ENCODE data around the gene MYPN.

Gene MYPN, protein sequence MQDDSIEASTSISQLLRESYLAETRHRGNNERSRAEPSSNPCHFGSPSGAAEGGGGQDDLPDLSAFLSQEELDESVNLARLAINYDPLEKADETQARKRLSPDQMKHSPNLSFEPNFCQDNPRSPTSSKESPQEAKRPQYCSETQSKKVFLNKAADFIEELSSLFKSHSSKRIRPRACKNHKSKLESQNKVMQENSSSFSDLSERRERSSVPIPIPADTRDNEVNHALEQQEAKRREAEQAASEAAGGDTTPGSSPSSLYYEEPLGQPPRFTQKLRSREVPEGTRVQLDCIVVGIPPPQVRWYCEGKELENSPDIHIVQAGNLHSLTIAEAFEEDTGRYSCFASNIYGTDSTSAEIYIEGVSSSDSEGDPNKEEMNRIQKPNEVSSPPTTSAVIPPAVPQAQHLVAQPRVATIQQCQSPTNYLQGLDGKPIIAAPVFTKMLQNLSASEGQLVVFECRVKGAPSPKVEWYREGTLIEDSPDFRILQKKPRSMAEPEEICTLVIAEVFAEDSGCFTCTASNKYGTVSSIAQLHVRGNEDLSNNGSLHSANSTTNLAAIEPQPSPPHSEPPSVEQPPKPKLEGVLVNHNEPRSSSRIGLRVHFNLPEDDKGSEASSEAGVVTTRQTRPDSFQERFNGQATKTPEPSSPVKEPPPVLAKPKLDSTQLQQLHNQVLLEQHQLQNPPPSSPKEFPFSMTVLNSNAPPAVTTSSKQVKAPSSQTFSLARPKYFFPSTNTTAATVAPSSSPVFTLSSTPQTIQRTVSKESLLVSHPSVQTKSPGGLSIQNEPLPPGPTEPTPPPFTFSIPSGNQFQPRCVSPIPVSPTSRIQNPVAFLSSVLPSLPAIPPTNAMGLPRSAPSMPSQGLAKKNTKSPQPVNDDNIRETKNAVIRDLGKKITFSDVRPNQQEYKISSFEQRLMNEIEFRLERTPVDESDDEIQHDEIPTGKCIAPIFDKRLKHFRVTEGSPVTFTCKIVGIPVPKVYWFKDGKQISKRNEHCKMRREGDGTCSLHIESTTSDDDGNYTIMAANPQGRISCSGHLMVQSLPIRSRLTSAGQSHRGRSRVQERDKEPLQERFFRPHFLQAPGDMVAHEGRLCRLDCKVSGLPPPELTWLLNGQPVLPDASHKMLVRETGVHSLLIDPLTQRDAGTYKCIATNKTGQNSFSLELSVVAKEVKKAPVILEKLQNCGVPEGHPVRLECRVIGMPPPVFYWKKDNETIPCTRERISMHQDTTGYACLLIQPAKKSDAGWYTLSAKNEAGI (N-terminal part only)

DNA sequence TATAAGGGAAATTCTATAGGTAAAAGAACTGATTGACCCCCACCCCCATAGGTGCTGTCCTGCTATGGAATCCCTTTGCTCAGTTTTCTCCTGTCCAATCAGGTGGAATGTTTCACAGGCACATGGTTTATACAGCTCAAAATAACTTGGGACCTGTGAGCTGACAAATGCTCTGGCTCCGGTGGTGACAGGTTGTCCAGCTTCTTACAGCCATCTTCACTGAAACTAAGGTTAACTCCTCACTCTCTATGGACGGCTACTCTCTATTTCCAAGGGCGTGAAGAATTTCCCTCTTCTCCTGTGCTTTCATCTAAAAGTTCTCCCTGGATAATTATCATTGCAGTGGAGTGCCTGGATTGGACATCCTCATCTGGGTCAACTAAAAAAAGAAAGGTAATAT, at the start of gene MYPN:
TSS of gene MYPN (plus strand) at position 158 of the 400 bp plus-strand sequence. CDS start 11,951 bp downstream, outside the sequence.
- TF ChIP-seq, protein P1, sequence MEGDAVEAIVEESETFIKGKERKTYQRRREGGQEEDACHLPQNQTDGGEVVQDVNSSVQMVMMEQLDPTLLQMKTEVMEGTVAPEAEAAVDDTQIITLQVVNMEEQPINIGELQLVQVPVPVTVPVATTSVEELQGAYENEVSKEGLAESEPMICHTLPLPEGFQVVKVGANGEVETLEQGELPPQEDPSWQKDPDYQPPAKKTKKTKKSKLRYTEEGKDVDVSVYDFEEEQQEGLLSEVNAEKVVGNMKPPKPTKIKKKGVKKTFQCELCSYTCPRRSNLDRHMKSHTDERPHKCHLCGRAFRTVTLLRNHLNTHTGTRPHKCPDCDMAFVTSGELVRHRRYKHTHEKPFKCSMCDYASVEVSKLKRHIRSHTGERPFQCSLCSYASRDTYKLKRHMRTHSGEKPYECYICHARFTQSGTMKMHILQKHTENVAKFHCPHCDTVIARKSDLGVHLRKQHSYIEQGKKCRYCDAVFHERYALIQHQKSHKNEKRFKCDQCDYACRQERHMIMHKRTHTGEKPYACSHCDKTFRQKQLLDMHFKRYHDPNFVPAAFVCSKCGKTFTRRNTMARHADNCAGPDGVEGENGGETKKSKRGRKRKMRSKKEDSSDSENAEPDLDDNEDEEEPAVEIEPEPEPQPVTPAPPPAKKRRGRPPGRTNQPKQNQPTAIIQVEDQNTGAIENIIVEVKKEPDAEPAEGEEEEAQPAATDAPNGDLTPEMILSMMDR (IDR thresholded peaks at IDR 0.05): no peak

DNA sequence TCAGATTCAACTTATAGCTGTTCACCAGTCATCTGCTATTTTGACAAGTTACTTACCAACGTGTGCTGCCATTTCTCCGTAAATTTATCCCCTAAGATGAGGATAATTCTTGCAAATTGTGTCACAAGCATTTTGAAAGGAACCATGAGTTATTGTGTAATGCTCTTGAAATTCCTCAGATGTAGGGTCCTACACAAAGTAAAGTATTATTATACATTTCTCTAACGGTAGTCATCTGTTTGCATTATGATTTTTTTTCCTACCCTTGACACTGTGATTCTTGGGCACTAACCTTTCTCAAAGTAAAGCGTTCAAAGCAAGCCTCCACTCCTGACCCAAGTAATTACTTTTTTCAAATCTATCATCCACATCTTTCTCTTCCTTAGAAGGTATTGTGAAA, 42.3 kb upstream of the MYPN start:
- TF ChIP-seq, protein P1 (IDR thresholded peaks at IDR 0.05): no peak

DNA sequence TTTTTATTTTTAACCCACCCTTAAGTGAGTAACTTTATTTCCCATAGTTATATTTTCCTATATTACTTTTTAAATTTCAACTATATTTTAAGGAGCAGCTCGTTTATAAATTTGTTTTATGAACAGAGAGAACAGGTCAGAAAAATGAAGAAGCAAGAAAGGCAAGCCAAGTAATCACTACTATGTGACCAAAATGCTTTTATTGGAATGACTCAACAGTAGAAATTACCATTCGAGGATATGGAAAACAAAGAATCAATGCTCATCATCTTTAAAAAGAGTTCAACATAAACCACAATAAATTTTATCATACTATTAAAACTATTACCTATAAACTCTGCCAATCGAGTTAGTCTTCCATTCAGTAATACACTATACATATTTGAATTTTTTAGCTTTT, 41.8 kb upstream of the MYPN start:
- TF ChIP-seq, protein P1 (IDR thresholded peaks at IDR 0.05): no peak

DNA sequence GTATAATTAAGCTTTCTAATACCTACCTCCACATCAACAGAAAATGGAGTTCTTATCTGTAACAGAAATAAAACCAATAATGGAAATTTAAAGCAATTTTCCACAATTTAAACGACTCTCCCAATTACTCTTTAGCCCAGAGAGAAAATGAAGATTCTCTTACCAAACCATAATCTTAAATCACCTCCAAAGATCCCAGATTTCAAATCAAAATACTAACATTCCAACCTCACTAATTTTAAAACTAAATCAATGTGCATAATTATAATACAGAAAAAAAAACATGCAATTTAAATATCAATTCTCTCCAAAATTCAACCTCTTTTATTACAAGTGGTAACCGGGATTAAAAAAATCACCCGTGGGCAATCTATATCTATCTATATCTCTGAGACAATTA, 35.7 kb upstream of the MYPN start:
- TF ChIP-seq, protein P1 (IDR thresholded peaks at IDR 0.05): no peak

DNA sequence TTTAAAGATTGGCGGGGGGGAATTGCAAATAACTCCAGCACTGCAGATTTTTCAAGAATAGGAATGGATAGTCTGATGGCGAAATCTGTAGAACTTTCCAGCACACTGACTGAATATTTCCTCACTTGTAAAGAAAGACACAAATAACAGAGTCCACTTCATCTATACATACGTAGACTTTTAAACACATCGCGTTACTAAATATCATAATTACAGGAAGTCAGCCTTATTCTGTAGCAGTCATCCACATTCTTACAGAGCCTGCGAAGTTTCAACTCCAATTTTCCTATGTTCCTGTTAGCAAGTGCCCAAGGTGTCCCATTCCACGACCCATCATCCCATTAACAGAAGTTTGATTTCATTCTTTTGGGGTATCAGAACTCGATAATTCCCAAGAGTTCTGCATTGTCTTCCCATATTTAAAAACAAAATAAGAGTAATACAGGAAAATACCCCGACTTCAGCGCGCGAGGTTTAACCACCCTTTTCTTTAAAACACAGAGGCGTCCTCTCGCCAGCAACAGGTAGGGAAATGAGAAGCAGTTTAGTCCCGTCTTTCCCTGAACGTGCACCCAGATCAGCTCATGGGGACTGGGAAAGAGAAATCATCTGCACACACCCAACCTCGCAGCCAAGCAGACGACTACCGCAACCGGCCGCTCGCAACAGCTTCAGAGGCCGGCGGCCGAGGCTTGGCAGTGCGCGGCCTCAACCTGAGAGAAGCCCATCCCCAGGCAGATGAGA, 35.1 kb upstream of the MYPN start:
- TF ChIP-seq, protein P1 (IDR thresholded peaks at IDR 0.05): no peak

DNA sequence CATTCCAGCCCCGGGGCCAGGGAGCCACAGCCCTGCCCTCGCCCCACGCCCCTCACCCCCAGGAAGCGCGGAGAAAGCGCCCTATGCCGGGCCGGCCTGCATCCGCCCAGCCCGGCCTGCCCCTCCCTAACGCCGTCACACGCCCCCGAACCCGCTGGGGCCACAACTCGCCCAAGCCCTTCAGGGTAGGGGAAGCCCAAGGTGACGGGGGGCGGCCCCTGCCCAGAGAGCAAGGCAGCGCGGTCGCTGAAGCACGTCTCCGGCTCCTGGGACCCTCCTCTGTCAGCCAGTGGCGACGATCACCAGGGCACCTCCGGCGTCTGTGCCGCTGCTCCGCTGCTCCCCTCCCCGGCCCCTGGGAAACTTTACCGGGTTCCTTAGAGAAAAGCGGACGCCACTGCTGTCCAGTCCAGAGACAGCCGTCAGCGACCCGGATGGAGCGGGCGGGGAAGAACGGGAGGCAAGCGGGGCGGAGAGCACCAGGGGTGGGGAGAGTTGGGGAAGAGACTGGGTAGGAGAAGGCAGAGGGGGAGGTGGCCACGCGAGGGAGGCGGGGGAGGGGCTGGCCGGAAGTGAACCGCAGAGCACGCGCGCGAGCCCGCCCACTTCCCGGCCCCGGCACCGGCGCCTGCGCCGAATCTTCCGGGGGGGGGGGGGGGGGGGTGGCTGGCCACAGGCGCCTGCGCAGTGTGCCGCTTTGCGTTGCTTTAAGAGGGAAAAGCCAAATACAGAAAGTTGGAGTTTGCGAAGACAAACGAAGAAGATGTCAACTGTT, 34.3 kb upstream of the MYPN start, which contains the start of gene HERC4:
TSS of gene HERC4 (minus strand) at position 509 of the 775 bp plus-strand sequence. CDS start 2,175 bp downstream, outside the sequence.
- TF ChIP-seq, protein P1 (IDR thresholded peaks at IDR 0.05): no peak
